22Rv1 (cell line): ENCODE data around the gene SUGP1.

Experiments
- CTCF ChIP-seq: fragments of 450-650 bp; IDR thresholded peaks from 2 replicates; pipeline ENCODE4 v1.5.1; 2017; ENCODE audit warnings: mild to moderate bottlenecking
- ZFX ChIP-seq: fragments of 450-650 bp; IDR thresholded peaks from 2 replicates; pipeline ENCODE4 v1.6.1; 2017; ENCODE audit warnings: antibody characterized with exemption, borderline replicate concordance

DNA sequence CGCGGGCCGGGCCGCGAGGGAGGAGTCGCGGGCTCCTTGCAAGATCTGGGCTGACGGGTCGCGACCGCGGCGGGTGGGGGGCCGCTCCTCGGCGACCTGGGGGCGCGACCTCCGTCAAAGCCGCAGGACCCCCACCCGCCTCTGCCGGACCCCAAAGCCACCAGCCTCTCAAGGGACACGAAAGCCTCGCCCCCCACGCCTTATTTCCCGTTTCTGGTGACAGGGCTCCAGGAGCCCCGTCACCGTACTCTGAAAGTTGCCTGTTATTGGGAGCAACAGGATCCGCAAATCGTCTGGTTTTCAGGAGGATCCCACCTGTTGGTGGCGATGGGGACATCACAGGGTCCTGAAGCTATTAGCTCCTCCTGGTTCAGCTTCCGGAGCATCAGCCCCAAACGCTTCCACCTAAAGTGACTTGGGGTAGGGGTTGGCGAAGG lies 850 bp upstream of the SUGP1 start:
- no peak for TF ChIP-seq CTCF
- no peak for TF ChIP-seq ZFX
